Medulla oblongata (tissue), 1 donor: ENCODE data around the gene PARVG.

Experiments
- DNase-seq: peaks from one replicate; pipeline ENCODE4 v3.0.0-alpha.2; 2015; ENCODE audit errors: extremely low spot score

PARVG gene

GRCh38 chr22:44196731-44197131 is 16.0 kb downstream of the PARVG start:
- DNase-seq: no peak

- DNase-seq: no peak
Observed at GRCh38 chr22:44197271-44197670, 16.5 kb downstream of the PARVG start.

- no peak for DNase-seq
Observed at GRCh38 chr22:44199164-44199563, 18.4 kb downstream of the PARVG start.

- DNase-seq: no peak
Observed at GRCh38 chr22:44199866-44200265, 19.1 kb downstream of the PARVG start.

GRCh38 chr22:44200451-44200850 is 19.7 kb downstream of the PARVG start:
- DNase-seq: no peak

GRCh38 chr22:44200855-44201550 is 20.3 kb downstream of the PARVG start:
- no peak for DNase-seq

GRCh38 chr22:44201665-44202064 is 20.9 kb downstream of the PARVG start:
- DNase-seq: no peak

GRCh38 chr22:44202261-44202789 is 21.6 kb downstream of the PARVG start:
- no peak for DNase-seq

- DNase-seq: no peak
Observed at GRCh38 chr22:44203203-44203602, 22.5 kb downstream of the PARVG start.

GRCh38 chr22:44204739-44205515 is 24.2 kb downstream of the PARVG start:
- no peak for DNase-seq

- no peak for DNase-seq
Observed at GRCh38 chr22:44205516-44206329, 25.0 kb downstream of the PARVG start.

GRCh38 chr22:44206330-44206645 is 25.6 kb downstream of the PARVG start:
- DNase-seq: no peak

GRCh38 chr22:44206696-44207095 is 26.0 kb downstream of the PARVG start:
- DNase-seq: no peak

- no peak for DNase-seq
Observed at GRCh38 chr22:44207173-44207980, 26.7 kb downstream of the PARVG start.

- DNase-seq: no peak
Observed at GRCh38 chr22:44207981-44208317, 27.2 kb downstream of the PARVG start.

- no peak for DNase-seq
Observed at GRCh38 chr22:44209343-44209742, 28.6 kb downstream of the PARVG start.

GRCh38 chr22:44210722-44211121 is 30.0 kb downstream of the PARVG start:
- DNase-seq: no peak

- no peak for DNase-seq
Observed at GRCh38 chr22:44211256-44211945, 30.7 kb downstream of the PARVG start.

GRCh38 chr22:44211946-44212930 is 31.5 kb downstream of the PARVG start:
- DNase-seq: no peak

- no peak for DNase-seq
Observed at GRCh38 chr22:44212936-44213335, 32.2 kb downstream of the PARVG start.
